GM12873 (cell line): ENCODE results near the gene HMCES.

ENCODE experiments used
- CTCF ChIP-seq: IDR thresholded peaks from 2 replicates; pipeline ENCODE4 v1.5.1; 2012; ENCODE audit warnings: low read depth, mild to moderate bottlenecking, moderate library complexity, low read length, control low read depth; ENCODE audit not compliant: insufficient read depth; ENCODE audit errors: missing control alignments

HMCES gene

DNA sequence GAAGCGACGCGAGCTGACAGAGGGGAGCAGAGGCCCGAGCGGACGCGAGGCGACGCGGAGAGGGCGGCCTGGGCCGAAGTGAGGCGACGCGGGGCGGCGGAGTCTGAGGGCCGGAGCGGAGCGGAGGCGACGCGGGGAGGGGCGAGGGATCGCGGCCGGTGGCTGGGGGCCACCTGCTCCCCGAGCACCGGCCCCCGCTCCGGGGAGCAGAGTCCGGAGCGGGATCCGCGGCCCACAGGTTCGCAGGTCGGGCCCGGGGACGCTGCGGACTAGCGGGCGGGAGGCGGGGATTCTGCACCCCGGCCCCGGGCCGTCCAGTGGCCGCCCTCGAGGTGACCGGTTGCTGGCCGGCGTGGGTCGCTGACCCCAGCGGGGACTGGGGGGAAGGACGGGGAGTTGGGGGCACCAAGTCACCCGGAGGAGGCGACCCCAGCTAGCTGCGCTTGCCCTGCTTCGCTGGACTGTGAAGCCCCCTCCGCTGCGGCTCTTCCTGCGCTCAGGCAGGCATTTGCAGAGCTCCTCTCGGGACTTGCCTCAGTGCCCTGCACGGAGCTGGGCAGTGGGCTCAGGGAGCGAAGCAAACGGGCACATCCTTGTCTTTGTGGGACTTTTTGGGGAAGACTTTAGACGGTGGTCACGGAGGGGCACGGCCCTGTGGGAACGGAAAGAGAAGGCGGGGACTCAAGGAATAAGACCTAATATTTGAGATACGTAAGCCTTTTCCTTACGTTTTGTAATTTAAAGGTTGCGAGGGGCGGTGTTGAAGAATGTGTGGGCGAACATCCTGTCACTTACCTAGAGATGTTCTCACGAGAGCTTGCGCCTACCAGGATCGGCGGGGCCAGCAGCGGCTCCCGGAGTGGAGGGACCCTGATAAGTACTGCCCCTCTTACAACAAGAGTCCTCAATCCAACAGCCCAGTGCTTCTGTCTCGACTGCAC is 566 bp downstream of the HMCES start:
- TF ChIP-seq CTCF = no peak

GRCh38 chr3:129280183-129280582 is 1.5 kb downstream of the HMCES start:
- TF ChIP-seq CTCF = no peak

DNA sequence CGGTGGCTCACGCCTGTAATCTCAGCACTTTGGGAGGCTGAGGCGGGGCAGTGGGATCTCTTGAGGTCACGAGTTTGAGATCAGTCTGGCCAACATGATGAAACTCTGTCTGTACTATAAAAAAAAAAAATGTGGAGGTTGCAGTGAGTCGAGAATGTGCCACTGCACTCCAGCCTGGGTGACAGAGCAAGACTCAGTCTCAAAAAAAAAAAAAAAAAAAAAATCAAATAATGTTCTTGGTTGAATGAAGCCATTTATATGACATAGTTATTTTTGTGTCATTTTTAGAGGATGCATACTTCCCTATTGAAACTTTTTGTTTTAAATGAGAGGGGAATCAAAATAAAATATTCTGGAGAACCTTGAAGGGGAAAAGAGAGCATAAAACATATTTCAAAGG is 3.1 kb downstream of the HMCES start:
- no peak for TF ChIP-seq CTCF

DNA sequence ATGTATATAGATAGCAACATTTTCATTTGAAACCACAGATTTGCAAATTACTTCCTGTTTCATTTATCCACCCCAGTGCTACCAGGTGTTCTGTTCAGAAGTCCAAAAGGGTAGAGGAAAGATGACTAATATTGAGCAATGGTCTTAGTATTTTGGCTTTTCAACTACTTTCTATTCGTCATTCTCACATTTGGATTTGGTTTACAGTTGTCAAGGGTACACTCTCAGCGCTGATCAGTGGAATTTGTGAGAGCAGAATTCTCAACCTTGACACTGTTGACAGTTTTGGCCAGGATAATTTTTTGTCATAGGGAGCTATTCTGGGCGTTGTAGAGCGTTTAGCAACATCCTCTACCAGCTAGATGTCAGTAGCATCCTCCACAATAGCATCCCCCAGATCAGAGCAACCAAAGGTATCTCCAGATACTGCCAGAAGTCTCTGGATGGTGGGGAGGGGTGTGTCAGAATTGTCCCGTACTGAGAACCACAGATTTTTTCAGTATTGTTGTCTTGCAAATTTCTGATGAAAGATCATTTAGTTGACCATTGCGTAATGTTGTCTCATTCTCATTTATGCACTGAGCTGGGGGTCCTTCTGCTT is 4.2 kb downstream of the HMCES start:
- TF ChIP-seq CTCF = no peak

- TF ChIP-seq CTCF = no peak
Observed at GRCh38 chr3:129286081-129286480, 7.4 kb downstream of the HMCES start.

DNA sequence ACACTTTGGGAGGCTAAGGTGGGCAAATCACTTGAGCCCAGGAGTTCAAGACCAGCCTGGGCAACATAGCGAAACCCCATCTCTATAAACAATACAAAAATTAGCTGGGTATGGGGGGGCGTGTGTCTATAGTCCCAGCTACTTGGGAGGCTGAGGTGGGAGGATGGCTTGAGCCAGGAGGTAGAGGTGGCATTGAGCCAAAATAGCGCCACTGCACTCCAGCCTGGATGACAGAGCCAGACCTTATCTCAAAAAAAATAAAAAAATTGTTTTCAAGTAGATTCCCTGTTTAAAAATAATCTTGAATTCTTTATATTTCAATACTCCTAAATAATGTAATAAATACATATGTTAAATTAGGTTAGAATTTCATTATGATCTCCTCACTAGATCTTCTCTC is 9.8 kb downstream of the HMCES start:
- no peak for TF ChIP-seq CTCF

GRCh38 chr3:129289201-129289921 is 10.7 kb downstream of the HMCES start:
- TF ChIP-seq CTCF = no peak
